ENCODE data around the gene ASPN. TPM values are rescaled to one million over a fixed set of nuclear protein-coding genes. Genes with fewer than 3 reads are reported as not detected.

Gene ASPN
- total RNA-seq, 2 experiments from 2014 or later, result not detected

Small RNA genes within 50 kb of the gene (microRNA-seq; reads per million reads assigned to microRNA genes)
- gene MIR4670 (ENCODE audit: borderline replicate concordance), result not detected

Small RNA genes within 50 kb of the gene (small RNA-seq; reads per million reads assigned to genes)
- not detected for gene MIR4670

Other genes with a start within 250 kb of the ASPN start
- 352 and 392 TPM in 2 replicates for gene IARS1, start 188.8 kb downstream of the ASPN start, total RNA-seq (2014; rRNA removed; shearing (Covaris generic))
- gene IARS1, start 188.8 kb downstream of the ASPN start, total RNA-seq (2022), result 330 and 336 TPM in 2 replicates
- gene NOL8, start 157.2 kb downstream of the ASPN start, total RNA-seq (2014; rRNA removed; shearing (Covaris generic)), result 29.3 and 30.1 TPM in 2 replicates
- 61.2 and 63.6 TPM in 2 replicates for gene NOL8, start 157.2 kb downstream of the ASPN start, total RNA-seq (2022)
- gene CENPP, start 156.6 kb downstream of the ASPN start, total RNA-seq (2014; rRNA removed; shearing (Covaris generic)), result 30.9 and 42.0 TPM in 2 replicates
- gene CENPP, start 156.6 kb downstream of the ASPN start, total RNA-seq (2022), result 25.4 and 30.4 TPM in 2 replicates
- not detected in 2 replicates for gene OGN, start 77.9 kb downstream of the ASPN start, total RNA-seq (2014; rRNA removed; shearing (Covaris generic))
- gene OGN, start 77.9 kb downstream of the ASPN start, total RNA-seq (2022), result not detected in 2 replicates
- gene OMD, start 58.0 kb downstream of the ASPN start, total RNA-seq (2014; rRNA removed; shearing (Covaris generic)), result not detected in 2 replicates
- gene OMD, start 58.0 kb downstream of the ASPN start, total RNA-seq (2022), result not detected in 2 replicates
- not detected in 2 replicates for gene ECM2, start 53.5 kb upstream of the ASPN start, total RNA-seq (2014; rRNA removed; shearing (Covaris generic))
- gene ECM2, start 53.5 kb upstream of the ASPN start, total RNA-seq (2022), result not detected in 2 replicates
- 12.6 and 12.7 TPM in 2 replicates for gene IPPK, start 187.6 kb upstream of the ASPN start, total RNA-seq (2014; rRNA removed; shearing (Covaris generic))
- gene IPPK, start 187.6 kb upstream of the ASPN start, total RNA-seq (2022), result 10.3 and 12.0 TPM in 2 replicates